ENCODE data around the gene EHD3. TPM values are rescaled to one million over a fixed set of nuclear protein-coding genes. Genes with fewer than 3 reads are reported as not detected.

Gene EHD3
- total and polyA plus RNA-seq, 10 of the 15 experiments (the other 5 are each of a cell fraction or from before 2014, with no cell fraction given) = 1.1 to 10.9 (median 8.2) TPM

GRCh38 chr2:31219131-31219969 lies 14.6 kb upstream of the EHD3 start (continued):
- TF ChIP-seq KAT2A (conservative IDR thresholded peaks at IDR 0.05; ENCODE audit: control insufficient read depth, low read depth, low read length) (no peak), NKRF (conservative IDR thresholded peaks at IDR 0.05) (no peak), RCOR1 (conservative IDR thresholded peaks at IDR 0.05; ENCODE audit: low read depth, low read length) (peak; percentile 30; the same call in 1 of the 2 replicates), POLR2AphosphoS5 (IDR thresholded peaks at IDR 0.05; ENCODE audit: low read length) (no peak), HDGF (IDR thresholded peaks at IDR 0.05) (no peak), PML (IDR thresholded peaks at IDR 0.05; ENCODE audit: low read length) (no peak), BRCA1 (IDR thresholded peaks at IDR 0.05; ENCODE audit: low read depth, low read length) (no peak), RAD21 (IDR thresholded peaks at IDR 0.05; ENCODE audit: insufficient read depth, low read depth, low read length) (no peak), ETV6 (conservative IDR thresholded peaks at IDR 0.05 in 1 of 2, IDR thresholded peaks at IDR 0.05 in 1 of 2; ENCODE audit: borderline replicate concordance in 1 of 2, low read depth in 1 of 2) (peak in 1 of 2 experiments; percentile 54; a peak in 1 of 4 replicates), TCF3 (IDR thresholded peaks at IDR 0.05; ENCODE audit: borderline replicate concordance, insufficient read depth, low read depth, low read length) (peak; percentile 85), MYC (IDR thresholded peaks at IDR 0.05; ENCODE audit: insufficient read depth, insufficient read length, insufficient replicate concordance, low read length, severe bottlenecking) (no peak), NR2C1 (IDR thresholded peaks at IDR 0.05) (no peak), ZBED1 (IDR thresholded peaks at IDR 0.05; ENCODE audit: borderline replicate concordance) (peak; percentile 40; the same call in 1 of the 2 replicates), RELA (IDR thresholded peaks at IDR 0.05; ENCODE audit: borderline replicate concordance, partially characterized antibody) (no peak), PAX8 (IDR thresholded peaks at IDR 0.05) (0 out of 2 replicates have a peak, but pooled peaks have one; percentile 55), NFYB (IDR thresholded peaks at IDR 0.05; ENCODE audit: insufficient read depth, low read depth, low read length) (no peak), USF1 (IDR thresholded peaks at IDR 0.05; ENCODE audit: borderline replicate concordance, extremely low read length, insufficient read depth, low read depth, low read length) (no peak), NFIC (IDR thresholded peaks at IDR 0.05; ENCODE audit: low read depth, low read length) (peak; percentile 72; the same call in 1 of the 2 replicates), TBL1XR1 (IDR thresholded peaks at IDR 0.05; ENCODE audit: low read depth, low read length) (no peak), RUNX3 (IDR thresholded peaks at IDR 0.05; ENCODE audit: low read length) (no peak; the same call in 1 of the 2 replicates), SMAD5 (IDR thresholded peaks at IDR 0.05; ENCODE audit: low read depth) (no peak), MTA2 (IDR thresholded peaks at IDR 0.05; ENCODE audit: low read depth) (0 out of 2 replicates have a peak, but pooled peaks have one; percentile 47)
- TF ChIP-seq, protein P1, sequence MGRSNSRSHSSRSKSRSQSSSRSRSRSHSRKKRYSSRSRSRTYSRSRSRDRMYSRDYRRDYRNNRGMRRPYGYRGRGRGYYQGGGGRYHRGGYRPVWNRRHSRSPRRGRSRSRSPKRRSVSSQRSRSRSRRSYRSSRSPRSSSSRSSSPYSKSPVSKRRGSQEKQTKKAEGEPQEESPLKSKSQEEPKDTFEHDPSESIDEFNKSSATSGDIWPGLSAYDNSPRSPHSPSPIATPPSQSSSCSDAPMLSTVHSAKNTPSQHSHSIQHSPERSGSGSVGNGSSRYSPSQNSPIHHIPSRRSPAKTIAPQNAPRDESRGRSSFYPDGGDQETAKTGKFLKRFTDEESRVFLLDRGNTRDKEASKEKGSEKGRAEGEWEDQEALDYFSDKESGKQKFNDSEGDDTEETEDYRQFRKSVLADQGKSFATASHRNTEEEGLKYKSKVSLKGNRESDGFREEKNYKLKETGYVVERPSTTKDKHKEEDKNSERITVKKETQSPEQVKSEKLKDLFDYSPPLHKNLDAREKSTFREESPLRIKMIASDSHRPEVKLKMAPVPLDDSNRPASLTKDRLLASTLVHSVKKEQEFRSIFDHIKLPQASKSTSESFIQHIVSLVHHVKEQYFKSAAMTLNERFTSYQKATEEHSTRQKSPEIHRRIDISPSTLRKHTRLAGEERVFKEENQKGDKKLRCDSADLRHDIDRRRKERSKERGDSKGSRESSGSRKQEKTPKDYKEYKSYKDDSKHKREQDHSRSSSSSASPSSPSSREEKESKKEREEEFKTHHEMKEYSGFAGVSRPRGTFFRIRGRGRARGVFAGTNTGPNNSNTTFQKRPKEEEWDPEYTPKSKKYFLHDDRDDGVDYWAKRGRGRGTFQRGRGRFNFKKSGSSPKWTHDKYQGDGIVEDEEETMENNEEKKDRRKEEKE (IDR thresholded peaks at IDR 0.05) = no peak
